NCI-H82 treated with DMSO at 0.1 percent for 48 hours (cell line): ENCODE data around the gene OR10G3.
"Not testable (repeated sequence)": the region's sequence is repeated elsewhere in the genome, so short reads cannot be mapped to it uniquely, and the experiment has no call there.

ENCODE experiments used
- DNase-seq: peaks from one replicate; lab custom pipeline; 2025; ENCODE audit not compliant: unreplicated experiment; lab: John Stamatoyannopoulos, UW

Gene OR10G3

DNA sequence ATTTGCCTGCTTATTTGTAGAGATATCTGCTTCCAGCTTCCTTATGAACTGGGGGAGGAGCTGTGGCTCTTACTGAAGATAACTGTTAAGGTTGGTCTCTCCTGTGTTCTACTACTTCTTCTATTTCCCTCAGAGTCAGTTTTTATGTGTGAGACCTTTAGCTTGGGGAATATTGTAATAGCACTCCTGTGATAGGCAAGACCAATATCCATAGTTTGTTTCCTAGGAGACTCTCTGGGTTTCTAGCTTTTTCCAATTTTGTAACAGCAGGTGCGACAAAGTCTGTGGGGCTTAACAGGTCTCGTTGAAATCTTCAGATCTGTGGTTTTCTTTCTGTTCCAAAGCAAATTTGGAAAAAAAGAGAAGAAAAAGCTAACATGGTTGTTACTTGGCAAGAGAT is at the start of gene OR10G3:
Gene OR10G3, minus strand, starts transcription at position 101 of the 400 bp plus-strand sequence. CDS start 9,332 bp downstream, outside the sequence.
- no peak for DNase-seq

DNA sequence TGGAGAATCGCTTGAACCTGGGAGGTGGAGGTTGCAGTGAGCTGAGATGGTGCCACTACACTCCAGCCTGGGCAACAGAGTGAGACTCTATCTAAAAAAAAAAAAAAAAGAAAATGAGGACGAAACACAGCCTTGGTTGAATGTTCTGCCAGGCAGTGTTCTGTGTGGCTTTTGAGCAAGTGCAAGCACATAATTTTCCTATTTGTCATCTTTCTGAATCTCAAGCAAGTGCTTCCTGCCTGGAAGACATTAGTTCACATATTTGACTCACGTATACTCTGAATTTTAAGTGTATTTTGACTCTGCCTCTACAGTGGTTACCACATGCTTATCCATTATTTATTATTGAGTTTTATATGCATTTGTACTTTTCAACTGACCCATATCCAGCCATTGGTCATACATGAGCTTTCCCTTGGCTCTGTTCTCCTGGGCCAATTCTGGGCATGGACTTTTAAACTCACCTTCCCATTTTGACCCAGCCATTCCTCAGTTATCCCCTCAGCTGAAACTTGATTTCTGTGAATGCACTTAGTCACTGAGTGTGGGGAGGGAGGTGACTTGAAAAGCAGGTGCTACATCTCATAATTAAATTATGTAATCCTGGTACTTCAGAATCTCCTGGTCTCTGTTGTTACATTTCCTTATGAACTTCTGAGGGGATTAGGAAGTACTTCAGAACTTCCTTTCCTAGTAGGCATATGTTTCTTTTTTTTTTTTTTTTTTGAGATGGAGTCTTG is 46.8 kb upstream of the OR10G3 start:
- no peak for DNase-seq

DNA sequence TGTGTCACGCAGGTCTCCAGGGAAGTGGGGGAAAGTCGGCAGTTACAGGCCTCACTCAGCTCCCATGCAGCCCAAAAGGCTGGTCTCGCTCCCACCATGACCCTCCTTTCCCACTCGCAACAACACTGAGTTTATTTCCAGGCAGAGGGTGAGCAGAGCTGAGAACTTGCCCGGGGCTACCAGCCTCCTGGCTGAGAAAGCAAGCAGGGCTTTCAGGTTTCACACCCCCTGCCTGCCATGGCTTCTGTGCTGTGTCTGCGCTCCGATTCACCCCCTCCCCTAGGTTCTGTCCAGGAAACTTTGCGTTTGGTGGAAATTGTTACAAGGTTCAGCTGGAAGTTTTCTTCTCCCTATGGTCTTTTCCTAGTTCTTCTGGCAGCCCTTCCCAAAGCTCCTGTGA is 37.7 kb upstream of the OR10G3 start:
- no peak for DNase-seq

DNA sequence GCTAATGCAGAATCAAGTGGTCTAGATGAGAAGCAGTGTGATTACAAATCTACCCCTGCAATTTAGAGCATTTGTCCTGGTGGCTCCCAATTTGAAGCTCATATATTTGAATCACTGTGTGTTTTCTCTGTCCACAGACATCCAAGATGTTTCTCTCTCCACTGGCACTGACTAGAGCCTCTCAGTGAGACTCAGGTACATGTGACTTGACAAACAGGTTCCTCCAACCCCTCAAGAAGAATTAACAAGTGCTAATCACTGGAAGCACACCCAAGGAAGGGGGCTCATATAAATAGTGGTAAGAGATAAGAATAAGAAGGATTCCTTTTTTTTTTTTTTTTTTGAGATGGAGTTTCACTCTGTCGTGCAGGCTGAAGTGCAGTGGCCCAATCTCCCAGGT is 34.4 kb upstream of the OR10G3 start:
- DNase-seq: no peak

DNA sequence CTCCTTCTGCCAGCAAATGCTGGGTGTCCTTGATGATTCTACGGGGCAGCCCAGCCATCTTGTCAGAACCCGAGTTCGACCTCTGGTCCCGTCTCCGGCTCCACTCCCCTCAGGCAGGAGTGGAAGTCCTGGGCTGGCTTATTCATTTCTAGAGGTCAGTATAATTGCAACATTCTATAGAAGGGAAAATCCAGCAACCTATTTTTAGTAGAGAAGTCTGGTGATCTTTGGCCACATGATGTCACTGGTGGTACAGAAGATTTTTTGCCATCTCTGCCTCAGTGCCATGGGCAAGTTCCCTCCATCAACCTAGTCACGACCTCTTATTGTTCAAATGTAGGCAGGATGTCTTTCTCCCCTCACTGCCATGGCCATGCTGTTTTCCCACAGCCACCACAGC is 32.4 kb upstream of the OR10G3 start:
- DNase-seq: no peak

DNA sequence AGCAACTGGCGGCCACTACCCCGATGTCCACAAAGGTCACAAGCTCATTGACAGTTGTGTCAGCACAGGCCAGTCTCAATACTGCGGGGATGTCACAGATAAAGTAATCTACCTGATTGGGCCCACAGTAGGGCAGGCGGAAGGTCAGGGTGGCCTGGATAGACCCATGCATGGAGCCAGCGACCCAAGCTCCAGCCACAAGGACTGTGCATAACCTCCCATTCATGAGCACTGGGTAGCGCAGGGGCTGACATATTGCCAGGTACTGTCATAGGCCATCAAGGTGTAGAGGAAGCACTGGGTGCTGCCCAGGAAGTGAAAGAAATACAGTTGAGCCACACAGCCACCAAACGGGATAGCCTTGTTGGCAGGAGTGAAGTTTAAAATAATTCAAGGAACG is 22.3 kb upstream of the OR10G3 start:
- not testable (repeated sequence) for DNase-seq

- DNase-seq: no peak
Measured at GRCh38 chr14:21589317-21589716, 9.4 kb upstream of the OR10G3 start.

GRCh38 chr14:21575661-21576060 is 4.2 kb downstream of the OR10G3 start:
- no peak for DNase-seq

DNA sequence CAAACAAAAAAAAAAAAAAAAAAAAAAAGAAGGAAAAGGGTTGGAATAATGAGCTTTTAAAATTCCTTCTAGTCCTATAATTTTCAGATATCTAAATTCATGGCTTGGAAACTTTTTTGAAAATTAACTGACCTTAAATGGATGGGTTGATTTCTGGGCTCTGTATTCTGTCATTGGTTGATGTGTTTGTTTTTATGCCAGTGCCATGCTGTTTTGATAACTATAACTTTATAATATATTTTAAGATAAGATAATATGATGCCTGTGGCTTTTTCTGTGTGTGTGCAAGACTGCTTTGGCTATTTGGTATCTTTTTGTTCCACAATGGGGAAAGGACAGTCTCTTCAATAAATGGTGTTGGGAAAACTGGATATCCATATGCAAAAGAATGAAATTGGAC is 7.3 kb downstream of the OR10G3 start:
- no peak for DNase-seq

DNA sequence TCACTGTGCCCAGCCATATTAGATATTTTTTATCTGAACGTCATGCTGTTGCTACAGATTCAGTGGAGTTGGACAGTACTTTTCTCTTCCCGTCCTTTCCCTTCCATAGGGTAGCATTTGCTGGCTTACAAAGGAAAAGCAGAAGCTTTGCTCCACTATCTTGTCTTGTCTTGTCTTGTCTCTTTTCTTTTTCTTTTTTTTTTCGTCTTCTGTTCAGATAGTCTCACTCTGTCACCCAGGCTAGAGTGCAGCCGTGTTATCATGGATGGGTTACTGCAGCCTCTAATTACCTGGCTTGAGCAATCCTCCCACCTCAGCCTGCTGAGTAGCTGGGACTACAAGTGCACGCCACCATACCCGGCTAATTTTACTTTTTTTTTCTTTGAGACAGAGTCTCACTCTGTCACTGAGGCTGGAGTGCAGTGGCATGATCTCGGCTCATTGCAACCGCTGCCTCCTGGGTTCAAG is 21.1 kb downstream of the OR10G3 start:
- DNase-seq: no peak

- peak; percentile 57 for DNase-seq
Measured at GRCh38 chr14:21557084-21557901, 22.6 kb downstream of the OR10G3 start.

DNA sequence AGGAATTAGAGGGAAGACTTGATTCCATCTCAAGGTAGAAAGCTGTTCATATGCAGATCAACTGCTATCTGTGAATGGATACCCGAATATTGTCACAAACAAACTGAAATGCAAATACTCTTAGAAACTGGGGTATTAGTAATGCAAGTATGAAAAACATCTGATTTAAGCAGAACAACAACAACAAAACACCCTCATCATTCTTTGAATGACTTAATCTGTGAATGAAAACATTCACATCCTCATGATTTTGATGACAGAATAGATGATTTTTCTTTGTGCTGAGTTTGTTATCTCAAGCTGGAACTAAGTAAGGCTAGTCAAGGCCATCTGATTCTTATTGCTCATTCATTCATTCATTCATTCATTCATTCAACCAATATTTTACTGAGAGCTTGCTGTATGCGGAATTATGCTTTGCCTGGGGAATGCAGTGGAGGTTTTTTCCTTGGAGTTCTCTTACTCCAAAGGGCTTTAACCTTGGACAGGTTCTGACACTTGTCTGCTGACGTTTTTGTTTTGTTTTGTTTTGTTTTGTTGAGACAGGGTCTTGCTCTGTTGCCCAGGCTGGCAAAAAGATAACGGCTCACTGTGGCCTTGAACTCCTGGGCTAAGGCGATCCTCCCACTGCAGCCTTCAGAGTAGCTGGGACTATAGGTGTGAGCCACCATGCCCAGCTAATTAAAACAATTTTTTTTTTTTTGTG is 23.3 kb downstream of the OR10G3 start:
- DNase-seq: no peak

DNA sequence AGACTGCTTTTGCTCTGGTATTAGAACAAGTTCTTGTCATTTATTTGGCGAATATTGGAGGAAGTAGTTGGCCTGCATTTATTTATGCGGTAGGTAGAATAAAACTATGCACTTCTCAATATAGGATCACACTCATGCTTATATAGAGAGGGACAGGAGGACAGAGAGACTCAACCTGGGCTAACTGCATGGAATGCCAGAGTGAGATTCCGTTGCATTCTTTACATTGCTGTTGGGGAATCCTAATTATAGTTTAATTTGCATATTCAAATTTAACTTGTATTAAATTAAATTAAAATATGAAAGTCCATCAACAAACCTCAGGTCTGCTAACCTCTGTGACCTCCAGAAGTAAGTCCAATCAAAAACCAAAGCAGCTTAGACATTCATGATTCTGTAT is 26.6 kb downstream of the OR10G3 start:
- DNase-seq: no peak

DNA sequence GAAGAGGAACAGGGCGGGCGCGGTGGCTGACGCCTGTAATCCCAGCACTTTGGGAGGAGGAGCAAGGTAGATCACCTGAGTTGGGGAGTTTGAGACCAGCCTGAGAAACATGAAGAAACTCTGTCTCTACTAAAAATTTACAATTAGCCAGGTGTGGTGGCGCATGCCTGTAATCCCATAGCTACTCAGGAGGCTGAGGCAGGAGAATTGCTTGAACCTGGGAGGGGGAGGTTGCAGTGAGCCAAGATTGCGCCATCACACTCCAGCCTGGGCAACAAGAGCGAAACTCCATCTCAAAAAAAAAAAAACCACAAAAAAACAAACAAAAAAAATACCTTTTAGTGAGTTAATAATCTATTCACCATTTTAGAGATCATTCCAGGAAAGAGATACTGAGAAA is 35.3 kb downstream of the OR10G3 start:
- not testable (repeated sequence) for DNase-seq

GRCh38 chr14:21543963-21544362 is 35.9 kb downstream of the OR10G3 start:
- no peak for DNase-seq

DNA sequence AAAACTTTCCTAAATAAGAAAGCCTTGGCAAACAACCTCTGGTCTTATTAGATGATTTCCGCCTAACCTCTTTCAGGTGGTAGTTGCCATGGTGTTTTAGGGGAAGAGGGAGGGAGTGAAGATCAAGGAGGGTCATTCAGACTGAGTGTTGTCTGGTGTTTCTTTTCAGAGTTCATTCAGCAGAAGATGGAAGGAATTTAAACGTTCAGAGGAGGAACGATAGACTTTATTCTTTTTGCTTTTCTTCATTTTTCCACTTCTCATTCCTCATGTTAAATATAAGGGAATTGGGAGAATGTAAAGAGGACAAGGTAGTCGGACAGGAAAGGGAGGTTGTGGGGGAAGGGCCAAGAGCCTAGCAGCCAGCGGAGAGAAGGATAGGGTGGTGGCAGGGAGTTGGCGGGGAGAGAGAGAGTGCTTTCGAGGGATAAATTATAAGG is 36.3 kb downstream of the OR10G3 start:
- no peak for DNase-seq

GRCh38 chr14:21541413-21542074 is 38.3 kb downstream of the OR10G3 start:
- DNase-seq: no peak

DNA sequence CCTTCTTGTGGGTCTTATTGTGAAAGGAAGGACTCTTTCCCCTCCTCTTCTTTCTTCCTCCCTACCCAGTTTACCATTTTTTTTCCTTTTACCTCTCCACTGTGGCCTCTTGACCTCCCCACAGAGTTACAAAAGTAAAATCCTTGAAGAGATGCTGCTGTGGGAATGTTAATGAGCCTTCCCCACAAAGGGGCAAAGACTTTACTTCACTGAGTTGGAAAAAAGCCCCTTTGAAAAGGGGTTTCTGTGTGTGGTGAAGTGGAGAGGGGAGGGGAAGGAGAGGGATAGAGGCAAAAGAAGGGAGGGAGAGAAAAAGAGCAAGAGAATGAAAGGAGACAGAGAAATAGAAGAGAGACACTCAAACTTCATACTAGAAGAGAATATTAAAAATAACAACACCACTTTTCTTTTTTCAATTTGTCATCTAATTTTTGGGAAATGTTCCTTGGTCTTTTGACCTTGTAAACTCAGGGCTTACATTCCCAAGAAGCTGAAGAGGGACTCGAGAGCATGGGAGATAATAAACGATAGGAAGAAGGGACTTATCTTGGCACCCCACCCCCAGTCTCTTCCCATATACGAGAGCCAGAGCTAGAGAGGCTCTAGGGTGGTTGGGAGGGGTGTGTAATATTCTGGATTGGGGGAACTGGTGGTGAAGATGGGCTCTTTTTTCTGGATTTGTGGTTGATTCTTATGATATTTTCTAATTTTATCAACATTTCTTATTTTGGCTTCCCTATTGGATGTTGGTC is 40.5 kb downstream of the OR10G3 start:
- DNase-seq: no peak

DNA sequence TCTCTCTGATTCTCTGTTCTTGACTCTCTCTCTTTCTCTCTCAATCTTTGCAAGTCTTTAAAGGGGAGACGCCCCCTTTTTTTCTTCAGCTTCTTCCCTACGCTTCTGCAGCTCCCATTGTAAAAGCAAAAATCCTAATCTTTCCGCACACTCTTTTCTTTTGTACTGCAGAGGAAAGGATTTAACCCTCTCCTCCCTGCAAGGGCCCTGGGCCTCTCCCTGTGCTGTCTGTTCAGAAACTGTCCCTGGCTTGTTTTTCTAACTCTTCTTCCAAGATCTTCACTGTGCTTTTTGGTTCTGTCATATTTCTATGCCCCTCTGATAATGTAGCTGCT is 42.8 kb downstream of the OR10G3 start:
- DNase-seq: no peak

DNA sequence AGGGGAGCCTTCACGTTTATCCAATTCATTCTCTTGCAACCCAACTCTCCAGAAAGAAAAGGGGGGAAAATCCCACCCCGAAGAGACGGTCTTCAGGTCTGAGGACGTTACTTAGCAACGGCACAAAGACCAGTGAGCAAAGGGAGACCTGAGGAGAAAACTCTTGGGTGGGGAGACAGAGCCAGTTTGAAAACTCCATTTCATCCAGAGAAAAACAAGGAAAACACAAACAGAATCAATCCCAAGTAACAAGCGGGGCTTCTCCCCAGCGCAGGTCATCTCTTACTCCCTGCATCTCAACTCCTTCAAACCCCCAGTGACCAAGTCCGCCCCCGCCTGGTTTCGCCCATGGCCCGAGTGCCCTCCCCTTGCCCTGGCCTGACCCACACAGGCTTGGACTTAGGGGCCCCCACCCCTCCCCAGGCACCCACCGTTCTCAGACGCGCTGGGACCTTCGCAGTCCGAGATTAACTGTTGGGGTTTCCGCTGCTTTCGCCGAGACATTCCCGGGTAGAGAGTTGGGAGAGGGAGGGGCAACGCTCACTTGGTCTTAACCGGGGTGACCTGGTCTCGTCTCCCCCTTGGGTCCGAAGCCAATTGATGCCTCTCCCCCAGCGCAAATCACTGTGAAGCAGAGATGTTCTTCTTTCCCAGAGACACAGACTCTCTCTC is 43.3 kb downstream of the OR10G3 start:
- no peak for DNase-seq
